B cell (primary cell): ENCODE data around the gene PRKRIP1. TPM values are rescaled to one million over a fixed set of nuclear protein-coding genes. Genes with fewer than 3 reads are reported as not detected.
A peak's percentile ranks its signal among the peaks of the same experiment; 100 is the strongest.

Experiments
- ATAC-seq: fragments of 200-7000 bp; cut with Tn5 transposase; one replicate; pipeline ENCODE4 v1.10.0; 2021; ENCODE audit warnings: low read depth, mild to moderate bottlenecking, moderate number of reproducible peaks, moderate library complexity
- CTCF ChIA-PET: fragments of 350-600 bp; sonication (Branson Sonifier 250); formaldehyde crosslinking; loops from one replicate; lab custom pipeline; 2021; ENCODE audit warnings: antibody characterized with exemption, inconsistent platforms; lab: Charles Lee
- POLR2A ChIA-PET: fragments of 350-600 bp; sonication (Branson Sonifier 250); formaldehyde crosslinking; loops from one replicate; lab custom pipeline; 2021; ENCODE audit warnings: antibody characterized with exemption; lab: Charles Lee
- DNase-seq: peaks from one replicate; pipeline ENCODE4 v3.0.0; 2013
- H2AFZ ChIP-seq: 2 replicates; pipeline ENCODE4 v1.6.1; 2012; ENCODE audit warnings: mild to moderate bottlenecking, low read depth, low read length; ENCODE audit not compliant: insufficient read depth, poor library complexity, severe bottlenecking
- H3K27ac ChIP-seq, 2 donors: 1 replicate in 1 of 2; 2 replicates in 1 of 2; pipeline ENCODE4 v1.5.1; 2012 to 2013; ENCODE audit warnings: low read length in 2 of 2, mild to moderate bottlenecking in 2 of 2, moderate library complexity in 1 of 2
- H3K27me3 ChIP-seq, 4 experiments: fragments of 200-600 bp in 1 of 4; sonication (generic) in 1 of 4; replicated peaks in 1 of 4; 1 replicate in 2 of 4; 2 replicates in 2 of 4; pipeline versions ENCODE4 v1.6.1 to v1.7.0; 2013 to 2016; ENCODE audit warnings: low read length in 3 of 4, mild to moderate bottlenecking in 2 of 4, mixed read lengths in 1 of 4, moderate library complexity in 1 of 4; ENCODE audit not compliant: insufficient read depth in 4 of 4, control insufficient read depth in 3 of 4; ENCODE audit errors: control extremely low read depth in 1 of 4
- H3K36me3 ChIP-seq, 2 experiments: replicated peaks in 1 of 2; 1 replicate in 1 of 2; 2 replicates in 1 of 2; pipeline versions ENCODE4 v1.6.1 to v1.7.1; 2013; ENCODE audit warnings: low read length in 1 of 2; ENCODE audit not compliant: insufficient read depth in 2 of 2, control insufficient read depth in 1 of 2; ENCODE audit errors: control extremely low read depth in 1 of 2, extremely low read depth in 1 of 2
- H3K4me1 ChIP-seq, 2 donors: fragments of 200-600 bp in 1 of 2; sonication (generic) in 1 of 2; 1 replicate in 1 of 2; 2 replicates in 1 of 2; pipeline versions ENCODE4 v1.5.1 to v1.6.1; 2013 to 2017; ENCODE audit warnings: low read length in 2 of 2; ENCODE audit not compliant: control insufficient read depth in 2 of 2, insufficient read depth in 2 of 2
- H3K4me2 ChIP-seq: replicated peaks from 2 replicates; pipeline ENCODE3; 2012; ENCODE audit warnings: mild to moderate bottlenecking, low read depth, low read length; ENCODE audit not compliant: poor library complexity, severe bottlenecking
- H3K4me3 ChIP-seq, 5 experiments: fragments of 200-600 bp in 1 of 5; sonication (generic) in 1 of 5; 1 replicate in 3 of 5; 2 replicates in 2 of 5; pipeline versions ENCODE4 v1.5.1 to v1.7.0; 2011 to 2016; ENCODE audit warnings: low read length in 4 of 5, mild to moderate bottlenecking in 4 of 5, low read depth in 2 of 5, control low read depth in 1 of 5, moderate library complexity in 1 of 5; ENCODE audit not compliant: insufficient read depth in 1 of 5; ENCODE audit errors: control extremely low read depth in 1 of 5, extremely low read depth in 1 of 5
- H3K79me2 ChIP-seq: fragments of 200-600 bp; sonication (generic); one replicate; pipeline ENCODE4 v1.6.0; 2016; ENCODE audit warnings: low read length; ENCODE audit not compliant: control insufficient read depth, insufficient read depth
- H3K9ac ChIP-seq: fragments of 200-600 bp; sonication (generic); 2 replicates; pipeline ENCODE4 v1.6.1; 2017; ENCODE audit warnings: mild to moderate bottlenecking, low read length, moderate library complexity
- H3K9me3 ChIP-seq, 3 donors: one replicate each; pipeline versions ENCODE4 v1.6.1 to v1.7.1; 2013; ENCODE audit warnings: low read length in 2 of 3; ENCODE audit not compliant: control insufficient read depth in 2 of 3, insufficient read depth in 1 of 3; ENCODE audit errors: control extremely low read depth in 1 of 3
- H4K20me1 ChIP-seq: 2 replicates; pipeline ENCODE4 v1.6.0; 2012; ENCODE audit warnings: mild to moderate bottlenecking, low read length; ENCODE audit not compliant: insufficient read depth, control insufficient read depth, poor library complexity, severe bottlenecking
- H3K27ac Mint-ChIP-seq: one replicate; pipeline ENCODE4 v1.8.0; 2021; ENCODE audit warnings: mixed read lengths
- H3K27me3 Mint-ChIP-seq: one replicate; pipeline ENCODE4 v1.8.0; 2021; ENCODE audit warnings: mixed read lengths
- H3K4me1 Mint-ChIP-seq: one replicate; pipeline ENCODE4 v1.8.0; 2021; ENCODE audit warnings: mixed read lengths
- H3K4me3 Mint-ChIP-seq: one replicate; pipeline ENCODE4 v1.8.0; 2021; ENCODE audit warnings: mixed read lengths
- H3K9me3 Mint-ChIP-seq: one replicate; pipeline ENCODE4 v1.8.0; 2022; ENCODE audit warnings: mixed read lengths; ENCODE audit not compliant: insufficient read depth
- CTCF ChIP-seq: fragments of 200-600 bp; IDR thresholded peaks from one replicate; pipeline ENCODE4 v1.8.0; 2022; ENCODE audit warnings: antibody characterized with exemption, mild to moderate bottlenecking
- EZH2 ChIP-seq: IDR thresholded peaks from 2 replicates; pipeline ENCODE4 v1.6.1; 2012; ENCODE audit warnings: borderline replicate concordance, low read depth, mild to moderate bottlenecking, moderate library complexity, low read length; ENCODE audit not compliant: insufficient read depth, poor library complexity, severe bottlenecking
- WGBS: methylation state at CpG from one replicate; pipeline ENCODE4 v1.1.5; 2013; ENCODE audit warnings: missing lambda C conversion rate; ENCODE audit not compliant: insufficient coverage; 5-methylcytosine and 5-hydroxymethylcytosine counted together
- intact Hi-C: fragments of 100-400 bp; cut with micrococcal nuclease; formaldehyde crosslinking; loops from one replicate; pipeline ENCODE4 v1.10.0; 2022
- polyA plus RNA-seq: library from polyadenylated mRNA; depleted of rRNA; stranded (reverse); fragments of >200 nt; gene quantifications from 2 replicates; pipeline ENCODE4 v1.2.3, GENCODE V29; 2012
- total RNA-seq, 2 donors: library from RNA; stranded (reverse); fragments of 120-200 nt in 1 of 2; gene quantifications; 1 replicate in 1 of 2; 2 replicates in 1 of 2; pipeline versions ENCODE4 v1.2.3 to v1.2.4, GENCODE V29; 2013 to 2022

The PRKRIP1 gene
- total and polyA plus RNA-seq, 2 donors (not counting 1 experiment from before 2014, with no cell fraction given): 57.1 to 59.1 TPM

- intact Hi-C loops: loop anchor here (1.0 kb wide), 3 partner anchors 12 to 49 kb away; partner anchors contain the start of genes ORAI2 and PRKRIP1
- peak overlapping the region; percentile 64 to 70 for H3K27ac ChIP-seq
- Mint-ChIP-seq H3K27me3 (no peaks in the 10 kb centered on the region), H3K4me1 (peaks cover 52% of the 10 kb centered on the region), H3K9me3 (no peaks in the 10 kb centered on the region), H3K4me3 (peak overlapping the region; percentile 87), H3K27ac (peak overlapping the region; percentile 97)
- no peak overlapping the region for H3K9ac ChIP-seq
- peak overlapping the region in 1 of 5 experiments; percentile 33 for H3K4me3 ChIP-seq
- no peak for ATAC-seq
- H3K27me3 ChIP-seq: no peaks in the 10 kb centered on the region
- CTCF ChIA-PET: interaction anchor here (1.0 to 46.3 kb wide), 4 partner anchors 13 to 49 kb away, joined by 3 to 1182 read pairs (median 4); partner anchors contain the start of gene PRKRIP1
- peaks cover 71% of the 10 kb centered on the region for H3K79me2 ChIP-seq
- H4K20me1 ChIP-seq: peaks cover 39% of the 10 kb centered on the region
- H3K36me3 ChIP-seq: peaks cover 0 to 42% of the 10 kb centered on the region in 2 experiments
- TF ChIP-seq EZH2 (no peak), CTCF (no peak)
- no peak overlapping the region for H2AFZ ChIP-seq
- H3K4me1 ChIP-seq: peaks cover 51 to 70% of the 10 kb centered on the region in 2 donors
- H3K9me3 ChIP-seq: peaks cover 0 to 14% (median 0%) of the 10 kb centered on the region in 3 donors
- POLR2A ChIA-PET: interaction anchor here (0.9 to 5.9 kb wide), 9 partner anchors 12 to 152 kb away, joined by 3 to 76 read pairs (median 6); partner anchors contain the start of genes ALKBH4, LRWD1 and ORAI2
- DNase-seq: no peak
- peak overlapping the region; percentile 47 for H3K4me2 ChIP-seq
- 100% methylated on average over 1 of the region's 2 CpGs for WGBS
Observed at GRCh38 chr7:102445674-102446071, 49.5 kb downstream of the PRKRIP1 start.
